H1 (cell line): Measurements from ENCODE around the gene ELL.

Experiments
- CTBP2 ChIP-seq: IDR thresholded peaks from 2 replicates; pipeline ENCODE4 v1.7.0; 2011; ENCODE audit warnings: borderline replicate concordance, mild to moderate bottlenecking, moderate library complexity, mixed read lengths, low read length; ENCODE audit not compliant: insufficient read depth, insufficient read length
- EZH2 ChIP-seq: fragments of 200-600 bp; sonication (generic); IDR thresholded peaks from 2 replicates; pipeline ENCODE4 v1.7.1; 2012; ENCODE audit warnings: low read depth, mild to moderate bottlenecking, moderate library complexity, low read length, inconsistent platforms; ENCODE audit not compliant: severe bottlenecking
- HDAC6 ChIP-seq: IDR thresholded peaks from one replicate; pipeline ENCODE4 v1.7.1; 2012; ENCODE audit warnings: low read depth, mild to moderate bottlenecking, inconsistent platforms, low read length, moderate library complexity
- MAFK ChIP-seq: IDR thresholded peaks from 2 replicates; pipeline ENCODE4 v1.6.1; 2012; ENCODE audit warnings: low read depth, mild to moderate bottlenecking, improper control_type of control experiment, low read length
- POLR2AphosphoS5 ChIP-seq: IDR thresholded peaks from 2 replicates; pipeline ENCODE4 v1.6.1; 2011; ENCODE audit warnings: low read depth, low read length

DNA sequence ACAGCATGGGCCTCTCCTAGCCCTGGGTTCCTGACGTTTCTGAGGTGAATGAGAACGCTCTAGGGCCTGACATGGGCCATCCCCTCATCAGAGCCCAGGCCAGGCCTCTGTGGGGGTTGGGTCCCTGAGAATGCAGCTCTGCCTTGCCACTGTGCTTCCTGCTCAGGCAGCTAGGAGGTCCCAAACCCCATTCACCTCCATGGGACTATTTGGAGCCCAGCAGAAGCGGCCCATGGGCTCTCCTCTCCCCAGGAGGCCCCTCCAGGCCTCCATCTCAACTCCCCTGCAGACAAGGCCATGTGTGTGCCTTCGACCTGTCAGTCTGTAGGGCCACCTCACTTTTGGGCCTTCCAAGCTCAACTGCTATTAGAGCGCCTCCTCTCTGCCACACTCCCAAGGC, 36.9 kb downstream of the ELL start:
- TF ChIP-seq EZH2 (no peak), CTBP2 (no peak), POLR2AphosphoS5 (no peak), MAFK (no peak), HDAC6 (no peak)
